Superior temporal gyrus (tissue), 1 donor: ENCODE results near the gene CNOT2.
"Not testable (repeated sequence)": the region's sequence is repeated elsewhere in the genome, so short reads cannot be mapped to it uniquely, and the experiment has no call there.

Experiments used
- DNase-seq: peaks from one replicate; pipeline ENCODE4 v3.0.0-alpha.2; 2016; ENCODE audit errors: extremely low spot score

The CNOT2 gene

DNA sequence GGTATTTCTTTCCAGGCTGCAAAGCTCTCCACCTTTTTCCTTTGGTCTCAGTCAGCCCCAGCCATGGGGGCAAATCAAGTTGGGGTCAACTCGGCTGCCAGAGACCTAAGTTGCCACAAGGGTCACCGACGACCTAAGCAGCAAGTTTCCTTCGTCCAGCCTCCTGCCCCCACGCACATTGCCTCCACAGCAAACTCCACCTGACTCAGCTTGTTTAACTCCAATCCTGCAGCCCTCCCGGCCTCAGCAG, 122.1 kb downstream of the CNOT2 start:
- no peak for DNase-seq

DNA sequence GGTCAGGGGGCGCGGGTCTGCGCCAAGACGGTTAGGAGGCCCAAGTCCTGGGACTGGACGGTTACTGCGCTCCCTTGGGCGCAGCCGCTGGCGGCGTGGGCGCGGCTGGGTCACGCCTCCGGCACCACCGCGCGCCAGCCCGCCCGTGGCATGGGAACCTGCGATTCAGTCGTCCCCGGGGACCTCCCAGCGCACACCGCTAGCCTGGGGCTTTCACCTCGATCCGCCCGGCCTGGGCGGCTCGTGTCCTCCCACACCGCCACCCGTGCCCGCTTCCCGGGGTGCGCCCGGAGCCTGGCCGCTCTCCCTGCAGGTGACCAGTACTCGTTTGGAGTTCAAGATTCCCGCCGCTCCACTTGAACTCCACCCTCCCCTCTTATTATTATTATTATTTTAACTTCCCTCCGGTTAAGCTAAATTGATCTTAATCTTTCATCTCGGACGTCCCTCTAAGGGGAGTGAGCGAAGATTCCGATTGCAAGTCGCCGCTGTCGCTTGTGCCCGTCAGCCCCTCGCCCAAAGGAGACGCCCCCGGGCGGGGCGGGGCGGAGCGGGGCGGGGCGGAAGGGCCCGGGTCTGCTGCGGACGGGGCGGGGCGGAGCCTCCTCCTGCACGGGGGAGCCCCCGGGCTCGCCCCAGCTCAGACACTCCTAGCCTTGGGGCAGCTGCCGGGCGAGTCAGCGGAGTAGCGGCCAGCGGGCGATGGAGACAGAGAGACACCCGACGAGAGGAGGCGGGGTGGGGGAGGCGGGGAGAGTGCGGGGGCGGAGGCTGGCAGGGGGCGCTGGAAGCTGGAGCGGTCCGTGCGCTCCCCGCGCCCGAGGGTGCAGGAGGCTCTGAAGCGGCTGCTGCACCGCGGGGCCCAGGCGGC, 122.7 kb downstream of the CNOT2 start, which contains the start of gene KCNMB4:
Gene KCNMB4 (plus strand): TSS at position 643 of the 871 bp plus-strand sequence. CDS start 445 bp downstream, outside the sequence.
- DNase-seq: peak; percentile 67

DNA sequence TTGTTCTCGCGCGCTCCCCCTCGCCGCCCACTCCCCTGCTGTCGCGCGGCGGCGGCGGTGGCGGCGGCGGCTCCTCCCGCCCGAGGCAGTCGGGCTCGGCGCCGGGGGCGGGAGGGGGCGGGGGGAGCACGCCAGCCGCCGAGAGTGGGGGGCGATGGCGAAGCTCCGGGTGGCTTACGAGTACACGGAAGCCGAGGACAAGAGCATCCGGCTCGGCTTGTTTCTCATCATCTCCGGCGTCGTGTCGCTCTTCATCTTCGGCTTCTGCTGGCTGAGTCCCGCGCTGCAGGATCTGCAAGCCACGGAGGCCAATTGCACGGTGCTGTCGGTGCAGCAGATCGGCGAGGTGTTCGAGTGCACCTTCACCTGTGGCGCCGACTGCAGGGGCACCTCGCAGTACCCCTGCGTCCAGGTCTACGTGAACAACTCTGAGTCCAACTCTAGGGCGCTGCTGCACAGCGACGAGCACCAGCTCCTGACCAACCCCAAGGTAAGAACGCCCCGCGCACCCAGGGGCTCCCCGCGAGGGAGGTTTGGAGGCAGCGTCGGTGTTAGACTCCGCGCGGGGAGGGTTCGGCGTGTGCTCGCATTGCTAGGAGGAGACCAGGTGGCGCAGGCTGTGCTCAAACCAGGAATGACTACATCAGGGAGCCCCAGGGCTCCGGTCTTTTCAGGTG, 123.5 kb downstream of the CNOT2 start:
- DNase-seq: peak; percentile 55

DNA sequence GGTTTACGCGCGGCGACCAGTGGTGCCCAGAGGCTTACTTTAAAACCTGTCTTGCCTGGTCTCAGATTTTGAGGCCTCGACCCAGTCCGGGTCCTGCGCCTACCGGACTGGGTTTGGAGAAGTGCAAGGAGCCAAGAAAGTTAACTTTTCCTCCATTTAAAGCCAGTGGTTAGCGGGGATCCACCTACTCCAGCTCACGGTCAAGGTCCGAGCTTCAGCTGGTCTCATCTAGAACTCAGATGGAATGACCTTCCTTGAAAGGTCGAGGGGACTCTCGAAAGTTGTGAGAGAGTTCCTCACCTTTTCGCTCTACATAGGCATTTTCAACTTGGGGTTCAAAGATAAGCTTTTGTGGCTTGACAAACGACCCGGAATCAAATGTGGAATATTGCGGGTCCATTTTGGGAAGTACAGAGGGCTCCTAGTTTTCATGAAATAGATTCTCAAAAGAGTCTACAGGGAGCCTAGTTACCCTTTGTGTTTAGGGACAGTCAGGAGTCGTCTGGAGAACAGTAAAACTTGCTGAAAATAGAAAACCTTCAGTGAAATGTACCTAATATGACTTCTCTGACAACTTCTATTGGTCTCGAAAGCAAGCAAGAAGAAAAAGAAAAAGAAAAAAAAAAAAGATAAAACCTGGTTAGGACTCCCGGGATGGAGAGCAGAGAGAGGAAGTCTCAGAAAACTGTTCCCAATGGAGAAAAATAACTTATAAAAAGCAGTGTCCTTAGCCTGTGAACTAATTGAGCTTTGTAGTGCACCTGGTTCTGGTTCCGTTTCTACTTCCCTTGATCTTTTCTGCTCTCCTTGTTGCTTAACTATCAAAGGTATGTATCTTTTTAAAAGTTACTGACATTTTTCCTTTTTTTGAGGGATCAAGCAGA, 124.3 kb downstream of the CNOT2 start:
- peak; percentile 74 for DNase-seq

- DNase-seq: no peak
These were observed 129.6 kb downstream of the CNOT2 start for GRCh38 chr12:70372881-70373280.

- no peak for DNase-seq
These were observed 136.6 kb downstream of the CNOT2 start for GRCh38 chr12:70379846-70380245.

- DNase-seq: no peak
These were observed 140.3 kb downstream of the CNOT2 start for GRCh38 chr12:70383484-70383883.

- no peak for DNase-seq
These were observed 140.7 kb downstream of the CNOT2 start for GRCh38 chr12:70383886-70384285.

- DNase-seq: no peak
These were observed 143.5 kb downstream of the CNOT2 start for GRCh38 chr12:70386771-70387170.

GRCh38 chr12:70389678-70390077, 146.4 kb downstream of the CNOT2 start:
- DNase-seq: no peak

- not testable (repeated sequence) for DNase-seq
These were observed 149.4 kb downstream of the CNOT2 start for GRCh38 chr12:70392631-70393030.

GRCh38 chr12:70393787-70394499, 150.7 kb downstream of the CNOT2 start:
- no peak for DNase-seq

GRCh38 chr12:70398002-70398401, 154.8 kb downstream of the CNOT2 start:
- no peak for DNase-seq

GRCh38 chr12:70398862-70399261, 155.6 kb downstream of the CNOT2 start:
- peak; percentile 63 for DNase-seq

DNA sequence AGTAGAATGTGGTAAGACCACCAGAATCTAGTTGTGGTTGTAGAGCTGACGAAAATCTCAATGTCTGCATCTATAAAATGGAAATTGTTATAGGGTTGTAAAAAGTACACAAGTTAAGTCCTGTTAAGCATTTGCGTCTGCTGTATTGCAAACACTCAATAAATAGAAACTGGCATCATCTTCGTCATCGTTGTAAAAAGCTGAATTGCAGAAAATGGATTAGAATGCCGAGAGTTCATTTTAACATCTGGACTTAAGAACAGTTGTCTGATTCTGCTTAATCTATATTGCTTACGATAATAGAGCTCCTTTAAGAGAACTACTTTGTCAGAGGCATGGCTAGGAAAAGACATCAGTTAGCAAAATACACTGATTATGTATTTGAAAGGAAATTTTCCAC, 156.1 kb downstream of the CNOT2 start:
- DNase-seq: no peak

- no peak for DNase-seq
These were observed 156.9 kb downstream of the CNOT2 start for GRCh38 chr12:70400124-70400523.

DNA sequence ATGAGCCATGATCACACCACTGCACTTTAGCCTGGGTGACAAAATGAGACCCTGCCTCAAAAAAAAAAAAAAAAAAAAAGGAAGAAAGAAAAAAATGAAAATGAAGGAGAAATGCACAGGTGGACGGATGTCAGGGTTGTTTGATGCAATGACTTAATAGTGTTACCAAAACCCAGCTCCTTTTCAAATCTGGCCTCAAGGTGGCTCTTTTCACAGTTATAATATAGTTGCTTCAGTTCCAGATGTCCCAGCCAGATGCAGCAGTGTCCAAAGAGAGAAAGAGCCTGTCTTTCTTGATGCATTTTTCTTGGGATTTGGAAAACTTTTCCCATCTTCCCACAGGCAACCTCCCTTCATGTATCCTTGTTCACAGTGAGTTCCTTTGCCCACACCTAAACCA, 159.4 kb downstream of the CNOT2 start:
- DNase-seq: no peak

DNA sequence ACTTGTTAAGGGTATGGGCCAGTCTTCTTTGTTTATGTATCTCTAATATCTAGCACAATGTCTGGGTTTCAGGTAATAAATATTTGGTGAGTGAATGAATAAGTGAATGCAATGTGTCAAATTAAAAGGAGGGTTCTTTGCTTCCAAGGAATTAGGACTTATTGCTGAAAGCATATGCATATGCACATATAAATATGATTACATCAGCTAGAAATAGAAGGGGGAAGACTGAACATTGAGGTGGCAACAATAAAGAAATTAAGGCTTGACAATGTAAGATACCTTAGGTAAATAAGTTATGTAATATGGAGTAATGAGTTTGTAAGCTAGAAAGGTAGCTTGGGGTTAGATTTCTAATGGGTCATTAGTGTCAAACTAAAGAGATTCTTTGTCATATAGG, 160.6 kb downstream of the CNOT2 start:
- DNase-seq: no peak
